Adrenal gland (tissue), 12 donors: ENCODE results near the gene BCL11A. TPM values are rescaled to one million over a fixed set of nuclear protein-coding genes. Genes with fewer than 3 reads are reported as not detected.
"Not testable (repeated sequence)": the region's sequence is repeated elsewhere in the genome, so short reads cannot be mapped to it uniquely, and the experiment has no call there.

Experiments used
- DNase-seq, 7 donors: peaks; one replicate each; pipeline ENCODE4 v3.0.0-alpha.2; 2019 to 2020
- H3K27ac ChIP-seq, 5 donors: fragments of 200-600 bp; sonication (generic) in 4 of 5; 1 replicate in 3 of 5; 2 replicates in 2 of 5; pipeline versions ENCODE4 v1.5.1 to v1.8.0; 2016 to 2020; ENCODE audit warnings: mild to moderate bottlenecking in 1 of 5
- H3K27me3 ChIP-seq: fragments of 200-600 bp; 2 replicates; pipeline ENCODE4 v1.8.0; 2021
- H3K36me3 ChIP-seq, 2 donors: fragments of 200-600 bp; replicated peaks in 1 of 2; 1 replicate in 1 of 2; 2 replicates in 1 of 2; pipeline versions ENCODE4 v1.5.1 to v1.8.0; 2018 to 2022
- H3K4me1 ChIP-seq, 2 donors: fragments of 200-600 bp; replicated peaks in 1 of 2; 1 replicate in 1 of 2; 2 replicates in 1 of 2; pipeline versions ENCODE4 v1.5.1 to v1.8.0; 2018 to 2021
- H3K4me3 ChIP-seq, 4 donors: fragments of 200-600 bp; sonication (generic) in 3 of 4; one replicate each; pipeline ENCODE4 v1.5.1; 2016 to 2018
- H3K9me3 ChIP-seq, 3 donors: fragments of 200-600 bp; sonication (generic) in 1 of 3; replicated peaks in 1 of 3; 1 replicate in 2 of 3; 2 replicates in 1 of 3; pipeline versions ENCODE4 v1.5.1 to v1.8.0; 2016 to 2021
- POLR2A ChIP-seq, 2 donors: fragments of 450-650 bp; IDR thresholded peaks; one replicate each; pipeline ENCODE4 v1.6.1; 2017; ENCODE audit warnings: antibody characterized with exemption in 2 of 2, mild to moderate bottlenecking in 2 of 2, moderate library complexity in 1 of 2
- WGBS, 4 donors: extraction: QIAGEN DNeasy Blood & Tissue Kit in 2 of 4; methylation state at CpG; one replicate each; pipeline versions ENCODE4 v1.1.5 to v1.1.7; 2013 to 2017; 5-methylcytosine and 5-hydroxymethylcytosine counted together
- intact Hi-C, 2 donors: fragments of 100-400 bp; cut with DNase I; formaldehyde crosslinking; loops; one replicate each; pipeline versions ENCODE4 v1.14.1 to v1.15.0; 2022 to 2023
- polyA plus RNA-seq, 3 donors: library from polyadenylated mRNA; stranded (reverse); fragments of 200-250 nt in 2 of 3; fragments of 350-450 nt in 1 of 3; fragmentation: Illumina TruSeq in 1 of 3; extraction: RNeasy Lipid Tissue Mini Kit (QIAGEN cat#74804) in 1 of 3; gene quantifications; one replicate each; pipeline ENCODE4 v1.2.3, GENCODE V29; 2013 to 2014
- total RNA-seq, 9 donors: library from RNA; depleted of rRNA in 4 of 9; stranded (reverse); fragments of >200 nt in 4 of 9; fragments of 120-200 nt in 1 of 9; fragmentation: NEBNext Ultra II Directional in 1 of 9; extraction: Animal tissue kit (Norgen Biotek cat#: 25700) in 1 of 9; gene quantifications; one replicate each; pipeline versions ENCODE4 v1.1.0 to v1.2.4, GENCODE V29; 2013 to 2023
- TF ChIP-seq, protein P1 (sequence below), 6 experiments: fragments of 450-650 bp in 4 of 6; fragments of 200-600 bp in 2 of 6; sonication (generic) in 1 of 6; IDR thresholded peaks; 1 replicate in 5 of 6; 2 replicates in 1 of 6; pipeline versions ENCODE4 v1.5.1 to v1.8.0; 2016 to 2021; ENCODE audit warnings: antibody characterized with exemption in 6 of 6, mild to moderate bottlenecking in 2 of 6, moderate library complexity in 1 of 6
- donor health status: healthy with polysubstance abuse.
- donor health status: Bipolar disorder and iron deficiency.
- donor health status: DM: yes; HTN: yes; CAD: no.
- donor health status: DM: no; HTN: no; CAD: no.
- donor health status: DM: no; HTN: no; CAD: no.
- donor health status: DM: yes; HTN: yes; CAD: no.

Gene BCL11A
- total and polyA plus RNA-seq, 12 donors = 2.9 to 16.7 (median 5.3) TPM

DNA sequence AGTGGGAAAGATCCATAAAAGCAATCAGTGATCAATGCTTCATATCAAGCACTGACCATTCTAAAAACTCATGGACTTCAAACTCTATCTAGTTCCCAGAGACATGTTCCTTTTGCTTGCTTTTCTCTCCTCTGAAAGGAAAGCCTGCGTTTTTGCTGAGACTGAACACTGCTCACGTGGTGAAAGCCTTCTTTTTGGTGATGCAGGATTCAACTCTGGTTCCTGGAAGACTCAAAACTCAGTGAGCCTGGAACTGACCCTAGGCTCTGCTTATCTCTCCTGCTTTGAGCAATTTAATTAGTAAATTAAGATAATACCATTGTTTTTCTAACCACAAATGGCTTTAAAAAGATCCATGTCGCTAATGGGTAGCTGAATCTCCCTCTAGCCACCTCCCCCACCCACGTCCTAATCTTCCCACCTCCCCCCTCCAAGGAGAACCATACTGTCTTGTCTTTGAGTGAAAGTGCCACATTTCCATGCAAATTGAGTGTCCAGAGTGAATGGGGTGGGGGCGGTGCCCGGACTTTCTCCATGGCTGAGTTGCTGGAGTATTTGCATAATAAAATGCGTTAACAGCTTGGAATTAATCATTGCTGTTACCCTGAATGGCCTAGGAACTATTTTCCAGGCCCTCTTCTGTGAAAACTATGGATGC lies 130.5 kb downstream of the BCL11A start:
- H3K9me3 ChIP-seq = no peaks in the 10 kb centered on the region
- H3K4me3 ChIP-seq = no peak overlapping the region
- H3K36me3 ChIP-seq = no peaks in the 10 kb centered on the region
- intact Hi-C loops = no loop called here
- TF ChIP-seq POLR2A (IDR thresholded peaks at IDR 0.05) = no peak
- TF ChIP-seq, protein P1, sequence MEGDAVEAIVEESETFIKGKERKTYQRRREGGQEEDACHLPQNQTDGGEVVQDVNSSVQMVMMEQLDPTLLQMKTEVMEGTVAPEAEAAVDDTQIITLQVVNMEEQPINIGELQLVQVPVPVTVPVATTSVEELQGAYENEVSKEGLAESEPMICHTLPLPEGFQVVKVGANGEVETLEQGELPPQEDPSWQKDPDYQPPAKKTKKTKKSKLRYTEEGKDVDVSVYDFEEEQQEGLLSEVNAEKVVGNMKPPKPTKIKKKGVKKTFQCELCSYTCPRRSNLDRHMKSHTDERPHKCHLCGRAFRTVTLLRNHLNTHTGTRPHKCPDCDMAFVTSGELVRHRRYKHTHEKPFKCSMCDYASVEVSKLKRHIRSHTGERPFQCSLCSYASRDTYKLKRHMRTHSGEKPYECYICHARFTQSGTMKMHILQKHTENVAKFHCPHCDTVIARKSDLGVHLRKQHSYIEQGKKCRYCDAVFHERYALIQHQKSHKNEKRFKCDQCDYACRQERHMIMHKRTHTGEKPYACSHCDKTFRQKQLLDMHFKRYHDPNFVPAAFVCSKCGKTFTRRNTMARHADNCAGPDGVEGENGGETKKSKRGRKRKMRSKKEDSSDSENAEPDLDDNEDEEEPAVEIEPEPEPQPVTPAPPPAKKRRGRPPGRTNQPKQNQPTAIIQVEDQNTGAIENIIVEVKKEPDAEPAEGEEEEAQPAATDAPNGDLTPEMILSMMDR (IDR thresholded peaks at IDR 0.05) = no peak
- no peaks in the 10 kb centered on the region for H3K4me1 ChIP-seq
- H3K27me3 ChIP-seq = no peaks in the 10 kb centered on the region
- no peak overlapping the region for H3K27ac ChIP-seq
- 66 to 81% (median 72%) methylated on average over 7 of the region's 7 CpGs for WGBS, 4 donors
- DNase-seq = no peak

DNA sequence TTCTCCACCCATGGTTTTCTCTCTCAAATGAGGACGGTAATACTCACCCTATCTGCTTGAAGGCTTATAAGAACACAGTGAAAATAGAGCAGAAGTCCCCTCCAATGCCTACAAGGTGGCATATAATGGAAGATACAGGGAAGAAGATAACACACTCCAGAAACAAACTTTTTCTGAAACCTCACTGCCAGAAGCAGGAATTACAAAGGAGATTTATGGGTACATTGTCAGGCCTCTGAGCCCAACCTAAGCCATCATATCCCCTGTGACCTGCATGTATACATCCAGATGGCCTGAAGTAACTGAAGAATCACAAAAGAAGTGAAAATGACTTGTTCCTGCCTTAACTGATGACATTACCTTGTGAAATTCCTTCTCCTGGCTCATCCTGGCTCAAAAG lies 136.2 kb downstream of the BCL11A start:
- H3K27me3 ChIP-seq, H3K9me3 ChIP-seq, H3K4me3 ChIP-seq, DNase-seq, H3K36me3 ChIP-seq, intact Hi-C loops, H3K4me1 ChIP-seq, H3K27ac ChIP-seq: not testable (repeated sequence)
- WGBS, 4 donors = 71 to 100% (median 84%) methylated on average over 1 of the region's 1 CpG

DNA sequence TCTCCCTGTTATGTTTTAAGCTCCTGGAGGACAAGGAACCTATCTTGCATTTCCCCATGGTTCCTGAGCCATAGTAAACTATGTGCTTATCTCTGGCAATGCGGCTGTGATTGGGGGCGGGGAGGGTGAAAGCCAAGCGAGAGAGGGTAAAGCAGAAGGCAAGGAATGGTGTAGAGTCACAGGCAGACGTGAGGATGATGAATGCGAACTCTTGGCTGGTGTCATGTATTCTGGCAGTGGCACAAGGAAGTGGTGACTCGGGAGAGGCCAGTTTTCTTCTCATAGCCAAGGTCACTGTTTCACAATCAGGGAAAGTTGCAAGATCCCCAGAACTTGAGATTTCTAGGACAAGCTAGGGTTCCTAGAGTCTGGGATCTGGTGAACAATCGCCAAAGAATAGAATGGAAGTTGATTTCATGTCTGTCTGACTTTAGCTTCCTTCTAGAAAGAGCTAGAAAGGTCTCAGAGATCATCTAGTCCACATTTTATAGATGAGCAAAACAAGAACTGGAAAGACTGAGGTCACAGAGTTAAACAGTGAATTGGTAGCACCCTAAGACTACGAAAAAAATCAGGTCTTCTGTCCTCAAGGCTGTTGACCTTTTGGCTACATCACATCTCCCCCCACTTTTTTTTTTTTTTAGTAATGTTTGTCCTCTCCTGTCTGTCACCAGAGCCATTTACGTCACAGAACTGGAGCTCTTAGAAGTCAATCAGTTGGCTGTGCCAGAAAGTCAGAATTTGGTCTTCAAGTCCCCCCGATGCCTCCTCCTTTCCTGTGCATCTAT lies 137.0 kb downstream of the BCL11A start:
- no peak for TF ChIP-seq POLR2A (IDR thresholded peaks at IDR 0.05)
- TF ChIP-seq, protein P1 (IDR thresholded peaks at IDR 0.05) = no peak
- H3K4me3 ChIP-seq = no peak overlapping the region
- no peaks in the 10 kb centered on the region for H3K27me3 ChIP-seq
- H3K9me3 ChIP-seq = no peaks in the 10 kb centered on the region
- 30 to 36% (median 32%) methylated on average over 10 of the region's 10 CpGs for WGBS, 4 donors
- no peaks in the 10 kb centered on the region for H3K36me3 ChIP-seq
- peak; percentile 80 to 95 (median 91) for DNase-seq
- H3K27ac ChIP-seq = no peak overlapping the region
- intact Hi-C loops = no loop called here
- peaks cover 0 to 7% of the 10 kb centered on the region in 2 donors for H3K4me1 ChIP-seq

DNA sequence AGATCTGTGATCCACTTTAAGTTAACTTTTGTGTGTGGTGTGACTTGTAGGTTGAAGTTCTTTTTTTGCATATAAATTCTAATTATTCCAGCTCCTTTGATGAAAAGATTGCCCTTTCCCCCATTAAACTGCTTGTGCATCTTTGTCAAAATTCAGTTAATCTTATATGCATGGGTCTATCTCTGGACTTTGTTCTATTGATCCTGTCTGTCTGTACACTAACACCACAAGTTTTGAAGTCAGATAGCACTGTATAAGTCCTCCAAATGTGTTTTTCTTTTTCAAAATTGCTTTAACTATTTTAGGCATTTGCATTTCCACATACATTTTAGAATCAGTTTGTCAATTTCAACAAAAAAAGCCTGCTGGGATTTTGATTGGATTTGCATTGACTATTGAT lies 137.6 kb downstream of the BCL11A start:
- Histone ChIP-seq H3K27me3 (no peaks in the 10 kb centered on the region), H3K9me3 (no peaks in the 10 kb centered on the region), H3K4me3 (no peak overlapping the region), H3K4me1 (peaks cover 0 to 7% of the 10 kb centered on the region in 2 donors), H3K36me3 (no peaks in the 10 kb centered on the region), H3K27ac (no peak overlapping the region)
- intact Hi-C loops = no loop called here
- TF ChIP-seq, protein P1 (IDR thresholded peaks at IDR 0.05) = no peak
- DNase-seq = no peak
